A549 treated with AZD2906 at 1 μM for 4 hours (cell line): ENCODE results near the gene BRIP1. TPM values are rescaled to one million over a fixed set of nuclear protein-coding genes. Genes with fewer than 3 reads are reported as not detected.

ENCODE experiments used
- total RNA-seq: library from RNA; stranded (reverse); fragments of 200-300 nt; extraction: Qiagen RNA extraction; gene quantifications from 5 replicates; pipeline ENCODE4 v1.2.3, GENCODE V29; 2022

The BRIP1 gene
- 3.0 to 5.1 TPM (median 4.0 TPM) in 5 replicates for total RNA-seq

DNA sequence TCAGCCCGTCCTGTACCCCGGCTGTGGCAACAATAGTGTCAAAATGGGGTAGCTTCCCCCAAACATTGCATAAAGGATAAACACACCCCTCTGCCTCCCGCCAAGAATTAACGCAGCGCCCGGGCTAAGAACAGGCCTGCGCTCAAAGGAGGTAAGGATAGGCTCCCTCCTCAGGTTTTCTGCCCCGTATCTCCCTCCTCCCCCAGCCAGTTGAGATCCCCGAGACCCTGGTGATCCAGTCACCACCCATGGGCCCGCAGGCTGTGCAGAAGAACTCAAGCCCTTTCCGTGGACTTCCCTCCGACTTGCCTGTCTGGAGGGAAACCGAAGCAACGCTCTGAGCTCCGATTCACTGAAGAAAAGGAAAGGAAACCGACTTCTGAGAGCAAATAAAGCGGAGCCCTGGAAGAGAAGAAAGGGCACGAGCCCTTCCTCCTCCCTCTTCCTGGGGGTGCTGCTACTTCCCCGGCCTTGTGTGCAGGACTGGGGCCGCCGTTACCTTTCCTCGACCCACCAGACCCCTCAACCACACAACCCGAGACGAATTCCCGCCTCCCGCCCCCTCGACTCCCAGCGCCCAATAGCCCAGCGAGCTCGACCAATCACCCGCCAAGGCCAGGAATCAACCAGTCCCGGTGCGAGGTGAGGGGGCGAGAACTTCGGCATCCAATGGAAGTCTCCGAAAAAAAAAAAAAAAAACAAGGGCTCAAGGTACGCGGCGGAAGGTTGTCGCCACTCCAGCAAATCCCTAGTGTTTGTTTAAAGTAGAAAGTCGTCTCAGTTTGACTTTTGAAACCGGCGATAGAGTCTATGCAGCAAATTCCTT lies at the start of gene BRIP1:
Gene BRIP1 (minus strand): TSS at position 554 of the 826 bp plus-strand sequence. CDS start 1,989 bp downstream, outside the sequence.

Other genes with a start within 250 kb of the BRIP1 start
- 9.8 to 13.3 TPM (median 12.0 TPM) in 5 replicates for gene INTS2, start 64.5 kb upstream of the BRIP1 start, total RNA-seq
- gene MED13, start 201.8 kb upstream of the BRIP1 start, total RNA-seq: 16.2 to 20.1 TPM (median 19.6 TPM) in 5 replicates